ENCODE data around the gene RBP3. TPM values are rescaled to one million over a fixed set of nuclear protein-coding genes. Genes with fewer than 3 reads are reported as not detected.

Gene RBP3
- total and polyA plus RNA-seq, 4 donors = not detected

- H3K4me1 ChIP-seq (ENCODE audit: control insufficient read depth in 4 of 4, insufficient read depth in 4 of 4, low read length in 3 of 4) = no peaks in the 10 kb centered on the region
- H3K27me3 ChIP-seq (ENCODE audit: control insufficient read depth in 4 of 4, insufficient read depth in 4 of 4, low read length in 3 of 4) = no peaks in the 10 kb centered on the region
- H3K36me3 ChIP-seq (ENCODE audit: control insufficient read depth in 4 of 4, insufficient read depth in 3 of 4, low read depth in 1 of 4, low read length in 3 of 4) = no peaks in the 10 kb centered on the region
- no peaks in the 10 kb centered on the region for H3K9me3 ChIP-seq (ENCODE audit: control insufficient read depth in 4 of 4, low read length in 3 of 4)
- H3K9ac ChIP-seq (ENCODE audit: low read depth in 1 of 2, low read length in 2 of 2) = no peak overlapping the region
- no peak for DNase-seq (ENCODE audit: low spot score)
- H3K27ac ChIP-seq (ENCODE audit: low read depth in 1 of 2, low read length in 2 of 2) = no peak overlapping the region
- WGBS = 89% methylated on average over 8 of the region's 8 CpGs
- no peak overlapping the region for H3K4me3 ChIP-seq (ENCODE audit: low read depth in 1 of 3, low read length in 3 of 3)
- TF ChIP-seq, protein P1, sequence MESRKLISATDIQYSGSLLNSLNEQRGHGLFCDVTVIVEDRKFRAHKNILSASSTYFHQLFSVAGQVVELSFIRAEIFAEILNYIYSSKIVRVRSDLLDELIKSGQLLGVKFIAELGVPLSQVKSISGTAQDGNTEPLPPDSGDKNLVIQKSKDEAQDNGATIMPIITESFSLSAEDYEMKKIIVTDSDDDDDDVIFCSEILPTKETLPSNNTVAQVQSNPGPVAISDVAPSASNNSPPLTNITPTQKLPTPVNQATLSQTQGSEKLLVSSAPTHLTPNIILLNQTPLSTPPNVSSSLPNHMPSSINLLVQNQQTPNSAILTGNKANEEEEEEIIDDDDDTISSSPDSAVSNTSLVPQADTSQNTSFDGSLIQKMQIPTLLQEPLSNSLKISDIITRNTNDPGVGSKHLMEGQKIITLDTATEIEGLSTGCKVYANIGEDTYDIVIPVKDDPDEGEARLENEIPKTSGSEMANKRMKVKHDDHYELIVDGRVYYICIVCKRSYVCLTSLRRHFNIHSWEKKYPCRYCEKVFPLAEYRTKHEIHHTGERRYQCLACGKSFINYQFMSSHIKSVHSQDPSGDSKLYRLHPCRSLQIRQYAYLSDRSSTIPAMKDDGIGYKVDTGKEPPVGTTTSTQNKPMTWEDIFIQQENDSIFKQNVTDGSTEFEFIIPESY (IDR thresholded peaks at IDR 0.05) = no peak
- no peak for TF ChIP-seq FOXA1 (IDR thresholded peaks at IDR 0.05)
- no peak for TF ChIP-seq EGR1 (IDR thresholded peaks at IDR 0.05; ENCODE audit: low read depth in 2 of 2)
- TF ChIP-seq HNF4G (IDR thresholded peaks at IDR 0.05) = no peak
- no peak for TF ChIP-seq FOXA2 (IDR thresholded peaks at IDR 0.05)
- no peak for TF ChIP-seq GABPA (IDR thresholded peaks at IDR 0.05 in 1 of 2, conservative IDR thresholded peaks at IDR 0.05 in 1 of 2)
- TF ChIP-seq, protein P2, sequence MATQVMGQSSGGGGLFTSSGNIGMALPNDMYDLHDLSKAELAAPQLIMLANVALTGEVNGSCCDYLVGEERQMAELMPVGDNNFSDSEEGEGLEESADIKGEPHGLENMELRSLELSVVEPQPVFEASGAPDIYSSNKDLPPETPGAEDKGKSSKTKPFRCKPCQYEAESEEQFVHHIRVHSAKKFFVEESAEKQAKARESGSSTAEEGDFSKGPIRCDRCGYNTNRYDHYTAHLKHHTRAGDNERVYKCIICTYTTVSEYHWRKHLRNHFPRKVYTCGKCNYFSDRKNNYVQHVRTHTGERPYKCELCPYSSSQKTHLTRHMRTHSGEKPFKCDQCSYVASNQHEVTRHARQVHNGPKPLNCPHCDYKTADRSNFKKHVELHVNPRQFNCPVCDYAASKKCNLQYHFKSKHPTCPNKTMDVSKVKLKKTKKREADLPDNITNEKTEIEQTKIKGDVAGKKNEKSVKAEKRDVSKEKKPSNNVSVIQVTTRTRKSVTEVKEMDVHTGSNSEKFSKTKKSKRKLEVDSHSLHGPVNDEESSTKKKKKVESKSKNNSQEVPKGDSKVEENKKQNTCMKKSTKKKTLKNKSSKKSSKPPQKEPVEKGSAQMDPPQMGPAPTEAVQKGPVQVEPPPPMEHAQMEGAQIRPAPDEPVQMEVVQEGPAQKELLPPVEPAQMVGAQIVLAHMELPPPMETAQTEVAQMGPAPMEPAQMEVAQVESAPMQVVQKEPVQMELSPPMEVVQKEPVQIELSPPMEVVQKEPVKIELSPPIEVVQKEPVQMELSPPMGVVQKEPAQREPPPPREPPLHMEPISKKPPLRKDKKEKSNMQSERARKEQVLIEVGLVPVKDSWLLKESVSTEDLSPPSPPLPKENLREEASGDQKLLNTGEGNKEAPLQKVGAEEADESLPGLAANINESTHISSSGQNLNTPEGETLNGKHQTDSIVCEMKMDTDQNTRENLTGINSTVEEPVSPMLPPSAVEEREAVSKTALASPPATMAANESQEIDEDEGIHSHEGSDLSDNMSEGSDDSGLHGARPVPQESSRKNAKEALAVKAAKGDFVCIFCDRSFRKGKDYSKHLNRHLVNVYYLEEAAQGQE (IDR thresholded peaks at IDR 0.05) = no peak
- no peak for TF ChIP-seq SP1 (IDR thresholded peaks at IDR 0.05)
- TF ChIP-seq RXRA (IDR thresholded peaks at IDR 0.05) = no peak
- TF ChIP-seq TAF1 (conservative IDR thresholded peaks at IDR 0.05) = no peak
These were observed 18.7 kb downstream of the RBP3 start for GRCh38 chr10:47366731-47367460.

DNA sequence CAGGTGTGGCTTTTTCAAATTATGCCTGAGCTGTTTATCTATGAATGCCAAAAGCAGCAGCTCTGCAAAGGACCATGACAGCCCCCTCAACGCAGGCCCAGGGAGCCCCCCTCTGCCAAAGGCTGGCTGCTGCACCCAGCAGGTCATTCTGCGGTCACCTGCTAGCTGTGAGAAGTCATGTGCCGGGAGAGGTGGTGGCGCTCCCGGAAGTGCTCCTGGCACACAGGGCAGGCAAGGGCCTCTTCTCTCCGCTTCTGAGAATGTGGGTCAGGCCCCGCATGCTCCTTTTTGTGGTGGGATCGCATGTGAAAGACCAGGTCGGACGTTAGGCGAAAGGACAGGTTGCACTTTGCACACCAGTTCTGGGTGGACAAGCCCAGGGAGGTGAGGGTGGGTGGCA, 19.5 kb downstream of the RBP3 start:
- TF ChIP-seq FOXA1 (IDR thresholded peaks at IDR 0.05) = no peak
- no peak for TF ChIP-seq SP1 (IDR thresholded peaks at IDR 0.05)
- no peak for TF ChIP-seq JUND (IDR thresholded peaks at IDR 0.05)
- TF ChIP-seq NR2F2 (IDR thresholded peaks at IDR 0.05) = no peak
- TF ChIP-seq, protein P2 (IDR thresholded peaks at IDR 0.05) = no peak
- no peak for TF ChIP-seq GABPA (IDR thresholded peaks at IDR 0.05 in 1 of 2, conservative IDR thresholded peaks at IDR 0.05 in 1 of 2)
- no peak for TF ChIP-seq EGR1 (IDR thresholded peaks at IDR 0.05; ENCODE audit: low read depth in 2 of 2)
- no peak for TF ChIP-seq FOXA2 (IDR thresholded peaks at IDR 0.05)
- no peak for TF ChIP-seq YY1 (IDR thresholded peaks at IDR 0.05)
- TF ChIP-seq HNF4G (IDR thresholded peaks at IDR 0.05) = no peak
- no peak for TF ChIP-seq TAF1 (conservative IDR thresholded peaks at IDR 0.05)
- TF ChIP-seq, protein P3, sequence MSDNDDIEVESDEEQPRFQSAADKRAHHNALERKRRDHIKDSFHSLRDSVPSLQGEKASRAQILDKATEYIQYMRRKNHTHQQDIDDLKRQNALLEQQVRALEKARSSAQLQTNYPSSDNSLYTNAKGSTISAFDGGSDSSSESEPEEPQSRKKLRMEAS (IDR thresholded peaks at IDR 0.05) = no peak
- TF ChIP-seq RAD21 (IDR thresholded peaks at IDR 0.05) = no peak
- no peak for TF ChIP-seq RXRA (IDR thresholded peaks at IDR 0.05)
- no peak for TF ChIP-seq CTCF (IDR thresholded peaks at IDR 0.05; ENCODE audit: low read depth, low read length, missing input control)
- TF ChIP-seq HNF4A (conservative IDR thresholded peaks at IDR 0.05) = no peak
- TF ChIP-seq ATF3 (IDR thresholded peaks at IDR 0.05) = no peak
- 93% methylated on average over 11 of the region's 11 CpGs for WGBS
- no peak overlapping the region for H3K9ac ChIP-seq (ENCODE audit: low read depth in 1 of 2, low read length in 2 of 2)
- H3K27ac ChIP-seq (ENCODE audit: low read depth in 1 of 2, low read length in 2 of 2) = no peak overlapping the region
- no peaks in the 10 kb centered on the region for H3K9me3 ChIP-seq (ENCODE audit: control insufficient read depth in 4 of 4, low read length in 3 of 4)
- H3K36me3 ChIP-seq (ENCODE audit: control insufficient read depth in 4 of 4, insufficient read depth in 3 of 4, low read depth in 1 of 4, low read length in 3 of 4) = no peaks in the 10 kb centered on the region
- no peaks in the 10 kb centered on the region for H3K4me1 ChIP-seq (ENCODE audit: control insufficient read depth in 4 of 4, insufficient read depth in 4 of 4, low read length in 3 of 4)
- H3K27me3 ChIP-seq (ENCODE audit: control insufficient read depth in 4 of 4, insufficient read depth in 4 of 4, low read length in 3 of 4) = no peaks in the 10 kb centered on the region
- no peak for DNase-seq (ENCODE audit: low spot score)
- H3K4me3 ChIP-seq (ENCODE audit: low read depth in 1 of 3, low read length in 3 of 3) = no peak overlapping the region
